HEK293 (cell line): Measurements from ENCODE around the gene RHBDL3.

ENCODE experiments used
- CTCF ChIP-seq: fragments of 450-650 bp; formaldehyde crosslinking; IDR thresholded peaks from 2 replicates; pipeline ENCODE4 v1.5.1; 2016; ENCODE audit warnings: missing biosample characterization, missing genetic modification characterization
- PBX3 ChIP-seq: sonication (generic); formaldehyde crosslinking; IDR thresholded peaks from 2 replicates; pipeline ENCODE4 v1.8.1; 2022; ENCODE audit warnings: mild to moderate bottlenecking, moderate library complexity, missing genetic modification reagents
- ZNF37A ChIP-seq: fragments of 450-650 bp; IDR thresholded peaks from 2 replicates; pipeline ENCODE4 v1.5.1; 2018; ENCODE audit warnings: missing biosample characterization, missing genetic modification characterization
- ZNF707 ChIP-seq: fragments of 450-650 bp; formaldehyde crosslinking; IDR thresholded peaks from 2 replicates; pipeline ENCODE4 v1.5.1; 2016; ENCODE audit warnings: missing biosample characterization, missing genetic modification characterization

- TF ChIP-seq CTCF (tag by site-specific recombination): no peak
- no peak for TF ChIP-seq PBX3 (CRISPR knock-in tag)
- no peak for TF ChIP-seq ZNF37A (tag by site-specific recombination)
- TF ChIP-seq ZNF707 (tag by site-specific recombination): no peak
Measured at GRCh38 chr17:32303781-32304288, 38.2 kb downstream of the RHBDL3 start.
